HG03135 (cell line): Measurements from ENCODE around the gene KLRC3.
"Not testable (repeated sequence)": the region's sequence is repeated elsewhere in the genome, so short reads cannot be mapped to it uniquely, and the experiment has no call there.

Experiments used
- ATAC-seq: cut with Tn5 transposase; IDR thresholded peaks from one replicate; pipeline ENCODE4 v1.9.1; 2021; ENCODE audit warnings: mild to moderate bottlenecking, moderate library complexity; ENCODE audit not compliant: unreplicated experiment

Gene KLRC3

GRCh38 chr12:10420334-10420733 lies at the start of gene KLRC3:
Gene KLRC3 (minus strand): TSS chr12:10420595. CDS start chr12:10420550, 45 bp downstream.
- not testable (repeated sequence) for ATAC-seq

- ATAC-seq = no peak
Measured at GRCh38 chr12:10469701-10470100, 49.3 kb upstream of the KLRC3 start.

- no peak for ATAC-seq
Measured at GRCh38 chr12:10466311-10466710, 45.9 kb upstream of the KLRC3 start.

GRCh38 chr12:10457760-10458159 lies 37.4 kb upstream of the KLRC3 start:
- no peak for ATAC-seq

GRCh38 chr12:10456856-10457255 lies 36.5 kb upstream of the KLRC3 start:
- no peak for ATAC-seq

- ATAC-seq = no peak
Measured at GRCh38 chr12:10455766-10456165, 35.4 kb upstream of the KLRC3 start.

- no peak for ATAC-seq
Measured at GRCh38 chr12:10454531-10454930, 34.1 kb upstream of the KLRC3 start.

GRCh38 chr12:10453156-10453555 lies 32.8 kb upstream of the KLRC3 start, which contains the start of gene KLRC1:
Gene KLRC1 (minus strand): TSS chr12:10453377. CDS start chr12:10451156, 2,221 bp downstream.
- ATAC-seq = no peak

GRCh38 chr12:10448236-10448635 lies 27.8 kb upstream of the KLRC3 start:
- ATAC-seq = no peak

- not testable (repeated sequence) for ATAC-seq
Measured at GRCh38 chr12:10446052-10446451, 25.7 kb upstream of the KLRC3 start.

- ATAC-seq = not testable (repeated sequence)
Measured at GRCh38 chr12:10441144-10441543, 20.7 kb upstream of the KLRC3 start.

GRCh38 chr12:10439608-10440274 lies 19.3 kb upstream of the KLRC3 start:
- ATAC-seq = not testable (repeated sequence)

- ATAC-seq = not testable (repeated sequence)
Measured at GRCh38 chr12:10437601-10438000, 17.2 kb upstream of the KLRC3 start.

GRCh38 chr12:10435816-10436215 lies 15.4 kb upstream of the KLRC3 start, which contains the start of gene KLRC2:
Gene KLRC2 (minus strand): TSS chr12:10436010. CDS start chr12:10435986, 24 bp downstream.
- ATAC-seq = not testable (repeated sequence)

- ATAC-seq = not testable (repeated sequence)
Measured at GRCh38 chr12:10430623-10431022, 10.2 kb upstream of the KLRC3 start.

GRCh38 chr12:10425938-10426337 lies 5.5 kb upstream of the KLRC3 start:
- not testable (repeated sequence) for ATAC-seq

- ATAC-seq = not testable (repeated sequence)
Measured at GRCh38 chr12:10424260-10424899, 4.0 kb upstream of the KLRC3 start.

GRCh38 chr12:10422159-10422558 lies 1.8 kb upstream of the KLRC3 start:
- ATAC-seq = not testable (repeated sequence)

GRCh38 chr12:10409392-10409791 lies 11.0 kb downstream of the KLRC3 start, which contains the start of gene KLRC4:
Gene KLRC4 (minus strand): TSS chr12:10409757. CDS start chr12:10409575, 182 bp downstream.
- ATAC-seq = no peak

GRCh38 chr12:10408842-10409241 lies 11.6 kb downstream of the KLRC3 start:
- ATAC-seq = no peak

- no peak for ATAC-seq
Measured at GRCh38 chr12:10406725-10407124, 13.7 kb downstream of the KLRC3 start.

- no peak for ATAC-seq
Measured at GRCh38 chr12:10405294-10405693, 15.1 kb downstream of the KLRC3 start.
